Measurements from ENCODE around the gene ERC1.
"Not testable (repeated sequence)": the region's sequence is repeated elsewhere in the genome, so short reads cannot be mapped to it uniquely, and the experiment has no call there.

ERC1 gene

GRCh38 chr12:1329784-1330476 is 338.9 kb downstream of the ERC1 start:
- DNase-seq: no peak

- DNase-seq: no peak
Measured at GRCh38 chr12:1330477-1330827, 339.4 kb downstream of the ERC1 start.

- DNase-seq: no peak
Measured at GRCh38 chr12:1332327-1332726, 341.3 kb downstream of the ERC1 start.

GRCh38 chr12:1338483-1339177 is 347.6 kb downstream of the ERC1 start:
- no peak for DNase-seq

GRCh38 chr12:1339178-1339541 is 348.1 kb downstream of the ERC1 start:
- DNase-seq: not testable (repeated sequence)

- no peak for DNase-seq
Measured at GRCh38 chr12:1339618-1340319, 348.7 kb downstream of the ERC1 start.

- not testable (repeated sequence) for DNase-seq
Measured at GRCh38 chr12:1341270-1341669, 350.2 kb downstream of the ERC1 start.

- DNase-seq: no peak
Measured at GRCh38 chr12:1343422-1343821, 352.4 kb downstream of the ERC1 start.

GRCh38 chr12:1344245-1344644 is 353.2 kb downstream of the ERC1 start:
- DNase-seq: no peak

GRCh38 chr12:1346126-1346525 is 355.1 kb downstream of the ERC1 start:
- no peak for DNase-seq

- no peak for DNase-seq
Measured at GRCh38 chr12:1347294-1347693, 356.3 kb downstream of the ERC1 start.

- no peak for DNase-seq
Measured at GRCh38 chr12:1348606-1349005, 357.6 kb downstream of the ERC1 start.

GRCh38 chr12:1350055-1350933 is 359.3 kb downstream of the ERC1 start:
- DNase-seq: no peak

GRCh38 chr12:1350934-1351240 is 359.9 kb downstream of the ERC1 start:
- DNase-seq: no peak

- no peak for DNase-seq
Measured at GRCh38 chr12:1351926-1352325, 360.9 kb downstream of the ERC1 start.

- no peak for DNase-seq
Measured at GRCh38 chr12:1353451-1353850, 362.4 kb downstream of the ERC1 start.

GRCh38 chr12:1355396-1355795 is 364.4 kb downstream of the ERC1 start:
- no peak for DNase-seq

GRCh38 chr12:1355871-1356270 is 364.8 kb downstream of the ERC1 start:
- not testable (repeated sequence) for DNase-seq

GRCh38 chr12:1356285-1356684 is 365.3 kb downstream of the ERC1 start:
- no peak for DNase-seq

GRCh38 chr12:1357171-1357570 is 366.1 kb downstream of the ERC1 start:
- no peak for DNase-seq

- no peak for DNase-seq
Measured at GRCh38 chr12:1357711-1358110, 366.7 kb downstream of the ERC1 start.

GRCh38 chr12:1360441-1361210 is 369.6 kb downstream of the ERC1 start:
- DNase-seq: no peak

All from midbrain (tissue), 1 donor.